Measurements from ENCODE around the gene SBF1. TPM values are rescaled to one million over a fixed set of nuclear protein-coding genes. Genes with fewer than 3 reads are reported as not detected.

The SBF1 gene
- total and polyA plus RNA-seq, 2 of the 13 experiments (the other 11 are each of a cell fraction or from before 2014, with no cell fraction given): 31.7 to 40.9 TPM

DNA sequence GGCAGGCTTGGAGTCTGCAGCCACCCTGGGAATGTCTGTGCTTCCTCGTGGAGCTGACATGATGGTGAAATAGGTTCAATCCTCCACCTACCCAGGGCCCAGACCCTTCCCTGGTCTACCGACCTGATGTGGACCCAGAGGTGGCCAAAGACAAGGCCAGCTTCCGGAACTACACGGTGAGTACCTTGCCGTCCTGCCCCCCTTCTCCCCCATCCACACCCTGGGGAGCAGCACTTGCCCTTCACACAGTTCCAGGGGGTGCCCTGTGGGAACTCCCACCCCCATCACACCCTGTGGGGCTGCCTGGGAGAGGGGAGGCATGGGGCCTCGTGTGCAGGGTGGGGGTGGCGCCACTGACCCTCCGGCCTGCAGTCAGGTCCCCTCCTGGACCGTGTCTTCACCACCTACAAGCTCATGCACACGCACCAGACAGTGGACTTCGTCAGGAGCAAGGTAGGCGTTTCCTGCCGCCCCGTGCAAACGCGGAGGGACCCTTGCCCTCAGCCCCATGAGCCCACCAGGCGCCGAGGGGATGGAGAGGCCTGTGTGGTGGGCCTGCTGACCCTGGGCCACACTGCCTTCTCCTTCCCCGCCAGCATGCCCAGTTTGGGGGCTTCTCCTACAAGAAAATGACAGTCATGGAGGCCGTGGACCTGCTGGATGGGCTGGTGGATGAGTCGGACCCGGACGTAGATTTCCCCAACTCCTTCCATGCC, 12.6 kb upstream of the SBF1 start (continued):
- TF ChIP-seq, protein P1, sequence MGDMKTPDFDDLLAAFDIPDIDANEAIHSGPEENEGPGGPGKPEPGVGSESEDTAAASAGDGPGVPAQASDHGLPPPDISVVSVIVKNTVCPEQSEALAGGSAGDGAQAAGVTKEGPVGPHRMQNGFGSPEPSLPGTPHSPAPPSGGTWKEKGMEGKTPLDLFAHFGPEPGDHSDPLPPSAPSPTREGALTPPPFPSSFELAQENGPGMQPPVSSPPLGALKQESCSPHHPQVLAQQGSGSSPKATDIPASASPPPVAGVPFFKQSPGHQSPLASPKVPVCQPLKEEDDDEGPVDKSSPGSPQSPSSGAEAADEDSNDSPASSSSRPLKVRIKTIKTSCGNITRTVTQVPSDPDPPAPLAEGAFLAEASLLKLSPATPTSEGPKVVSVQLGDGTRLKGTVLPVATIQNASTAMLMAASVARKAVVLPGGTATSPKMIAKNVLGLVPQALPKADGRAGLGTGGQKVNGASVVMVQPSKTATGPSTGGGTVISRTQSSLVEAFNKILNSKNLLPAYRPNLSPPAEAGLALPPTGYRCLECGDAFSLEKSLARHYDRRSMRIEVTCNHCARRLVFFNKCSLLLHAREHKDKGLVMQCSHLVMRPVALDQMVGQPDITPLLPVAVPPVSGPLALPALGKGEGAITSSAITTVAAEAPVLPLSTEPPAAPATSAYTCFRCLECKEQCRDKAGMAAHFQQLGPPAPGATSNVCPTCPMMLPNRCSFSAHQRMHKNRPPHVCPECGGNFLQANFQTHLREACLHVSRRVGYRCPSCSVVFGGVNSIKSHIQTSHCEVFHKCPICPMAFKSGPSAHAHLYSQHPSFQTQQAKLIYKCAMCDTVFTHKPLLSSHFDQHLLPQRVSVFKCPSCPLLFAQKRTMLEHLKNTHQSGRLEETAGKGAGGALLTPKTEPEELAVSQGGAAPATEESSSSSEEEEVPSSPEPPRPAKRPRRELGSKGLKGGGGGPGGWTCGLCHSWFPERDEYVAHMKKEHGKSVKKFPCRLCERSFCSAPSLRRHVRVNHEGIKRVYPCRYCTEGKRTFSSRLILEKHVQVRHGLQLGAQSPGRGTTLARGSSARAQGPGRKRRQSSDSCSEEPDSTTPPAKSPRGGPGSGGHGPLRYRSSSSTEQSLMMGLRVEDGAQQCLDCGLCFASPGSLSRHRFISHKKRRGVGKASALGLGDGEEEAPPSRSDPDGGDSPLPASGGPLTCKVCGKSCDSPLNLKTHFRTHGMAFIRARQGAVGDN (CRISPR knock-in tag; IDR thresholded peaks at IDR 0.05): peak; percentile 81
- TF ChIP-seq ZKSCAN1 (IDR thresholded peaks at IDR 0.05; ENCODE audit: low read length) (no peak), ELF1 (CRISPR knock-in tag; IDR thresholded peaks at IDR 0.05) (no peak), TAF1 (CRISPR knock-in tag; IDR thresholded peaks at IDR 0.05) (peak; percentile 5; the same call in 1 of the 2 replicates), ATF1 (CRISPR knock-in tag; IDR thresholded peaks at IDR 0.05) (no peak), TBX3 (IDR thresholded peaks at IDR 0.05; ENCODE audit: borderline replicate concordance) (no peak), EEA1 (CRISPR knock-in tag; IDR thresholded peaks at IDR 0.05; ENCODE audit: borderline replicate concordance) (no peak), ZNF75D (CRISPR knock-in tag; IDR thresholded peaks at IDR 0.05; ENCODE audit: borderline replicate concordance) (no peak), ZNF724P (CRISPR knock-in tag; IDR thresholded peaks at IDR 0.05; ENCODE audit: borderline replicate concordance) (0 out of 2 replicates have a peak, but pooled peaks have one; percentile 58), ZKSCAN5 (CRISPR knock-in tag; IDR thresholded peaks at IDR 0.05) (no peak), ZFP37 (CRISPR knock-in tag; IDR thresholded peaks at IDR 0.05; ENCODE audit: borderline replicate concordance) (0 out of 2 replicates have a peak, but pooled peaks have one; percentile 17), NBN (conservative IDR thresholded peaks at IDR 0.05) (no peak), THAP11 (CRISPR knock-in tag; IDR thresholded peaks at IDR 0.05) (0 out of 2 replicates have a peak, but pooled peaks have one; percentile 0), ZFP36L1 (CRISPR knock-in tag; IDR thresholded peaks at IDR 0.05) (no peak)
- TF ChIP-seq, protein P2, sequence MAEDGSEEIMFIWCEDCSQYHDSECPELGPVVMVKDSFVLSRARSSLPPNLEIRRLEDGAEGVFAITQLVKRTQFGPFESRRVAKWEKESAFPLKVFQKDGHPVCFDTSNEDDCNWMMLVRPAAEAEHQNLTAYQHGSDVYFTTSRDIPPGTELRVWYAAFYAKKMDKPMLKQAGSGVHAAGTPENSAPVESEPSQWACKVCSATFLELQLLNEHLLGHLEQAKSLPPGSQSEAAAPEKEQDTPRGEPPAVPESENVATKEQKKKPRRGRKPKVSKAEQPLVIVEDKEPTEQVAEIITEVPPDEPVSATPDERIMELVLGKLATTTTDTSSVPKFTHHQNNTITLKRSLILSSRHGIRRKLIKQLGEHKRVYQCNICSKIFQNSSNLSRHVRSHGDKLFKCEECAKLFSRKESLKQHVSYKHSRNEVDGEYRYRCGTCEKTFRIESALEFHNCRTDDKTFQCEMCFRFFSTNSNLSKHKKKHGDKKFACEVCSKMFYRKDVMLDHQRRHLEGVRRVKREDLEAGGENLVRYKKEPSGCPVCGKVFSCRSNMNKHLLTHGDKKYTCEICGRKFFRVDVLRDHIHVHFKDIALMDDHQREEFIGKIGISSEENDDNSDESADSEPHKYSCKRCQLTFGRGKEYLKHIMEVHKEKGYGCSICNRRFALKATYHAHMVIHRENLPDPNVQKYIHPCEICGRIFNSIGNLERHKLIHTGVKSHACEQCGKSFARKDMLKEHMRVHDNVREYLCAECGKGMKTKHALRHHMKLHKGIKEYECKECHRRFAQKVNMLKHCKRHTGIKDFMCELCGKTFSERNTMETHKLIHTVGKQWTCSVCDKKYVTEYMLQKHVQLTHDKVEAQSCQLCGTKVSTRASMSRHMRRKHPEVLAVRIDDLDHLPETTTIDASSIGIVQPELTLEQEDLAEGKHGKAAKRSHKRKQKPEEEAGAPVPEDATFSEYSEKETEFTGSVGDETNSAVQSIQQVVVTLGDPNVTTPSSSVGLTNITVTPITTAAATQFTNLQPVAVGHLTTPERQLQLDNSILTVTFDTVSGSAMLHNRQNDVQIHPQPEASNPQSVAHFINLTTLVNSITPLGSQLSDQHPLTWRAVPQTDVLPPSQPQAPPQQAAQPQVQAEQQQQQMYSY (CRISPR knock-in tag; IDR thresholded peaks at IDR 0.05): no peak
- TF ChIP-seq, protein P3, sequence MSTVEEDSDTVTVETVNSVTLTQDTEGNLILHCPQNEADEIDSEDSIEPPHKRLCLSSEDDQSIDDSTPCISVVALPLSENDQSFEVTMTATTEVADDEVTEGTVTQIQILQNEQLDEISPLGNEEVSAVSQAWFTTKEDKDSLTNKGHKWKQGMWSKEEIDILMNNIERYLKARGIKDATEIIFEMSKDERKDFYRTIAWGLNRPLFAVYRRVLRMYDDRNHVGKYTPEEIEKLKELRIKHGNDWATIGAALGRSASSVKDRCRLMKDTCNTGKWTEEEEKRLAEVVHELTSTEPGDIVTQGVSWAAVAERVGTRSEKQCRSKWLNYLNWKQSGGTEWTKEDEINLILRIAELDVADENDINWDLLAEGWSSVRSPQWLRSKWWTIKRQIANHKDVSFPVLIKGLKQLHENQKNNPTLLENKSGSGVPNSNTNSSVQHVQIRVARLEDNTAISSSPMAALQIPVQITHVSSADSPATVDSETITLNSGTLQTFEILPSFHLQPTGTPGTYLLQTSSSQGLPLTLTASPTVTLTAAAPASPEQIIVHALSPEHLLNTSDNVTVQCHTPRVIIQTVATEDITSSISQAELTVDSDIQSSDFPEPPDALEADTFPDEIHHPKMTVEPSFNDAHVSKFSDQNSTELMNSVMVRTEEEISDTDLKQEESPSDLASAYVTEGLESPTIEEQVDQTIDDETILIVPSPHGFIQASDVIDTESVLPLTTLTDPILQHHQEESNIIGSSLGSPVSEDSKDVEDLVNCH (CRISPR knock-in tag; IDR thresholded peaks at IDR 0.05): no peak
- TF ChIP-seq, protein P4, sequence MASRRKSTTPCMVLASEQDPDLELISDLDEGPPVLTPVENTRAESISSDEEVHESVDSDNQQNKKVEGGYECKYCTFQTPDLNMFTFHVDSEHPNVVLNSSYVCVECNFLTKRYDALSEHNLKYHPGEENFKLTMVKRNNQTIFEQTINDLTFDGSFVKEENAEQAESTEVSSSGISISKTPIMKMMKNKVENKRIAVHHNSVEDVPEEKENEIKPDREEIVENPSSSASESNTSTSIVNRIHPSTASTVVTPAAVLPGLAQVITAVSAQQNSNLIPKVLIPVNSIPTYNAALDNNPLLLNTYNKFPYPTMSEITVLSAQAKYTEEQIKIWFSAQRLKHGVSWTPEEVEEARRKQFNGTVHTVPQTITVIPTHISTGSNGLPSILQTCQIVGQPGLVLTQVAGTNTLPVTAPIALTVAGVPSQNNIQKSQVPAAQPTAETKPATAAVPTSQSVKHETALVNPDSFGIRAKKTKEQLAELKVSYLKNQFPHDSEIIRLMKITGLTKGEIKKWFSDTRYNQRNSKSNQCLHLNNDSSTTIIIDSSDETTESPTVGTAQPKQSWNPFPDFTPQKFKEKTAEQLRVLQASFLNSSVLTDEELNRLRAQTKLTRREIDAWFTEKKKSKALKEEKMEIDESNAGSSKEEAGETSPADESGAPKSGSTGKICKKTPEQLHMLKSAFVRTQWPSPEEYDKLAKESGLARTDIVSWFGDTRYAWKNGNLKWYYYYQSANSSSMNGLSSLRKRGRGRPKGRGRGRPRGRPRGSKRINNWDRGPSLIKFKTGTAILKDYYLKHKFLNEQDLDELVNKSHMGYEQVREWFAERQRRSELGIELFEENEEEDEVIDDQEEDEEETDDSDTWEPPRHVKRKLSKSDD (CRISPR knock-in tag; IDR thresholded peaks at IDR 0.05; ENCODE audit: low read depth): no peak

All from HepG2 (cell line).